DMS153 (cell line): Measurements from ENCODE around the gene VEGFA.

ENCODE experiments used
- DNase-seq: peaks from one replicate; lab custom pipeline; 2025; lab: John Stamatoyannopoulos, UW

The VEGFA gene

GRCh38 chr6:43785220-43785752 lies 15.3 kb downstream of the VEGFA start:
- DNase-seq = no peak

- no peak for DNase-seq
Observed at GRCh38 chr6:43785904-43786303, 15.9 kb downstream of the VEGFA start.

- no peak for DNase-seq
Observed at GRCh38 chr6:43786664-43787329, 16.8 kb downstream of the VEGFA start.

GRCh38 chr6:43788301-43788700 lies 18.3 kb downstream of the VEGFA start:
- no peak for DNase-seq

- DNase-seq = no peak
Observed at GRCh38 chr6:43789447-43789846, 19.4 kb downstream of the VEGFA start.

- DNase-seq = no peak
Observed at GRCh38 chr6:43790031-43790430, 20.0 kb downstream of the VEGFA start.

GRCh38 chr6:43791745-43792422 lies 21.9 kb downstream of the VEGFA start:
- no peak for DNase-seq

- DNase-seq = no peak
Observed at GRCh38 chr6:43793154-43793874, 23.3 kb downstream of the VEGFA start.

- no peak for DNase-seq
Observed at GRCh38 chr6:43793875-43794242, 23.8 kb downstream of the VEGFA start.

GRCh38 chr6:43795421-43795820 lies 25.4 kb downstream of the VEGFA start:
- no peak for DNase-seq

- DNase-seq = no peak
Observed at GRCh38 chr6:43796168-43796567, 26.2 kb downstream of the VEGFA start.

- DNase-seq = no peak
Observed at GRCh38 chr6:43796903-43797890, 27.2 kb downstream of the VEGFA start.

- DNase-seq = no peak
Observed at GRCh38 chr6:43797919-43798318, 27.9 kb downstream of the VEGFA start.

GRCh38 chr6:43798688-43799444 lies 28.9 kb downstream of the VEGFA start:
- peak; percentile 35 for DNase-seq

- no peak for DNase-seq
Observed at GRCh38 chr6:43799551-43800297, 29.7 kb downstream of the VEGFA start.

GRCh38 chr6:43800298-43800623 lies 30.2 kb downstream of the VEGFA start:
- DNase-seq = no peak

GRCh38 chr6:43800746-43801494 lies 30.9 kb downstream of the VEGFA start:
- no peak for DNase-seq

GRCh38 chr6:43801495-43802181 lies 31.6 kb downstream of the VEGFA start:
- no peak for DNase-seq
